ENCODE data around the gene PRELP. TPM values are rescaled to one million over a fixed set of nuclear protein-coding genes. Genes with fewer than 3 reads are reported as not detected.
"Not testable (repeated sequence)": the region's sequence is repeated elsewhere in the genome, so short reads cannot be mapped to it uniquely, and the experiment has no call there.

The PRELP gene
- total and polyA plus RNA-seq, 9 of the 15 experiments (the other 6 are each of a cell fraction or from before 2014, with no cell fraction given) = 0.04 TPM; not detected in 8

DNA sequence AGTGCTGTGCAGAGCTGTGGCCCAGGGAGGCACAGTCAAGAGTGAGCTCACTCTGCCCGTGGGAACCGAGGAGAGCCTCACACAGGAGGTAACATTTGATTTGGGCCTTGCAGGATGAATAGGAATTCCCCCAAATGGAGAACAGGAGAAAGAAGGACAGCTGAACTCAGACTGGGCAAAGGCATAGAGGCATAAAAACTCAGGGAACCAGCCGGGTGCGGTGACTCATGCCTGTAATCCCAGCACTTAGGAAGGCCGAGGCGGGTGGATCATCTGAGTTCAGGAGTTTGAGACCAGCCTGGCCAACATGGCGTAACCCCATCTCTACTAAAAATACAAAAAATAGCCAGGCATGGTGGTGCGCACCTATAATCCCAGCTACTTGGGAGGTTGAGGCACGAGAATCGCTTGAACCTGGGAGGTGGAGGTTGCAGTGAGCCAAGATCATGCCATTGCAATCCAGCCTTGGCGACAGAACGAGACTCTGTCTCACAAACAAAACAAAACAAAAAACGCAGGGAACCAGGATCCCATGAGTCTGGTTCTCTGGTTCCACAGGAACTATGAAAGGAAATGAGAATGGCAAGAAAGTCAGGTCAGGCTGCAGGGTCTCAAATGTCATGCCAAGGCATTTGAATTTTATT lies 8.6 kb upstream of the PRELP start:
- H3K4me2 ChIP-seq (ENCODE audit: insufficient read depth, low read length); H2AFZ ChIP-seq (ENCODE audit: low read depth, low read length); BruUV-seq (replicated peaks); H3K9me1 ChIP-seq (ENCODE audit: control insufficient read depth, insufficient read depth, low read length); H3K79me2 ChIP-seq (ENCODE audit: control insufficient read depth, insufficient read depth, low read length); H3K9ac ChIP-seq (ENCODE audit: insufficient read depth in 1 of 2, low read depth in 2 of 2, low read length in 2 of 2); H3K9me3 ChIP-seq (replicated peaks; ENCODE audit: control insufficient read depth, insufficient read depth, low read depth, low read length); ATAC-seq; intact Hi-C loops (cut with micrococcal nuclease); in situ Hi-C loops (cut with MboI); DNase-seq (ENCODE audit: extremely low read depth in 1 of 4, low spot score in 3 of 4); FAIRE-seq; H3K27ac ChIP-seq (ENCODE audit: extremely low read depth, low read depth, low read length); H3K4me3 ChIP-seq; H3K4me1 ChIP-seq (replicated peaks in 1 of 2; ENCODE audit: control insufficient read depth in 2 of 2, insufficient read depth in 2 of 2, low read length in 2 of 2); CTCF ChIA-PET (ENCODE audit: low intra/inter-chr PET ratio); H3K36me3 ChIP-seq (ENCODE audit: control insufficient read depth, insufficient read depth, low read length): not testable (repeated sequence)
- Histone ChIP-seq H4K20me1 (replicated peaks; ENCODE audit: control insufficient read depth, insufficient read depth, low read length) (peaks cover 13% of the 10 kb centered on the region), H3K27me3 (ENCODE audit: control insufficient read depth in 2 of 2, insufficient read depth in 2 of 2, low read length in 2 of 2) (peaks cover 52 to 76% of the 10 kb centered on the region in 2 experiments)
- 1% methylated on average over 13 of the region's 13 CpGs for WGBS (ENCODE audit: insufficient coverage, low coverage, missing lambda C conversion rate)
- POLR2A ChIA-PET = interaction anchor here (4.7 kb wide), 1 partner anchor 10 kb away, joined by 20 read pairs; the partner anchor contains the start of gene PRELP

DNA sequence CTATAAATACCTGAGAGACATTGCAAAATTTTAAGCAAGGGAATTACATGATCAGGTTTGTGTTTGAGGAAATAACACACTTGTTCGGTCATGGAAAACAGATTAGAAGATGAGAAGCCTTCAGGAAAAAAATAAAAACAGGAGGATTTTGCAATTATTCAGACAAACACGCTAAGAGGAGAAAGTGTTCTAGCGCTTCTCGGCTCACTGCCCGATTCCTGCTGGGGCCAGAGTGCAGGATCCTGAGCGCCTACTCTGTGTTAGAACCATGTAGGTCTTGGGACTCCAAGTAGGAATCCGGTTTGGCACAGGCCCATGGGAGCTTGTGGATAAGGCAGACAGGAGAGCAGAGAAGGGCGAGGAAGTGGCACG lies 8.1 kb upstream of the PRELP start:
- Histone ChIP-seq H3K36me3 (ENCODE audit: control insufficient read depth, insufficient read depth, low read length) (no peaks in the 10 kb centered on the region), H3K9me1 (ENCODE audit: control insufficient read depth, insufficient read depth, low read length) (no peaks in the 10 kb centered on the region), H3K4me3 (no peak overlapping the region), H3K9me3 (replicated peaks; ENCODE audit: control insufficient read depth, insufficient read depth, low read depth, low read length) (no peaks in the 10 kb centered on the region), H4K20me1 (replicated peaks; ENCODE audit: control insufficient read depth, insufficient read depth, low read length) (peaks cover 13% of the 10 kb centered on the region), H3K4me1 (replicated peaks in 1 of 2; ENCODE audit: control insufficient read depth in 2 of 2, insufficient read depth in 2 of 2, low read length in 2 of 2) (no peaks in the 10 kb centered on the region), H3K9ac (ENCODE audit: insufficient read depth in 1 of 2, low read depth in 2 of 2, low read length in 2 of 2) (no peak overlapping the region), H2AFZ (ENCODE audit: low read depth, low read length) (no peak overlapping the region), H3K79me2 (ENCODE audit: control insufficient read depth, insufficient read depth, low read length) (no peaks in the 10 kb centered on the region), H3K27me3 (ENCODE audit: control insufficient read depth in 2 of 2, insufficient read depth in 2 of 2, low read length in 2 of 2) (peaks cover 52 to 81% of the 10 kb centered on the region in 2 experiments), H3K27ac (ENCODE audit: extremely low read depth, low read depth, low read length) (no peak overlapping the region), H3K4me2 (ENCODE audit: insufficient read depth, low read length) (no peak overlapping the region)
- CTCF ChIA-PET (ENCODE audit: low intra/inter-chr PET ratio) = no interaction called here
- under 1% methylated on average over 9 of the region's 9 CpGs for WGBS (ENCODE audit: insufficient coverage, low coverage, missing lambda C conversion rate)
- no peak for ATAC-seq
- BruUV-seq (replicated peaks) = no TSS peak
- in situ Hi-C loops (cut with MboI) = no loop called here
- POLR2A ChIA-PET = no interaction called here
- no peak for FAIRE-seq
- TF ChIP-seq BRF1 (IDR thresholded peaks at IDR 0.05; ENCODE audit: borderline replicate concordance, extremely low read depth, insufficient read length) (no peak), NR1H2 (CRISPR knock-in tag; IDR thresholded peaks at IDR 0.05) (no peak), STAT5B (CRISPR knock-in tag; IDR thresholded peaks at IDR 0.05) (no peak), ZNF780A (CRISPR knock-in tag; IDR thresholded peaks at IDR 0.05) (no peak), FOXK1 (CRISPR knock-in tag; IDR thresholded peaks at IDR 0.05; ENCODE audit: borderline replicate concordance) (no peak), EWSR1 (IDR thresholded peaks at IDR 0.05; ENCODE audit: borderline replicate concordance, low read depth, partially characterized antibody) (no peak)
- TF ChIP-seq, protein P1, sequence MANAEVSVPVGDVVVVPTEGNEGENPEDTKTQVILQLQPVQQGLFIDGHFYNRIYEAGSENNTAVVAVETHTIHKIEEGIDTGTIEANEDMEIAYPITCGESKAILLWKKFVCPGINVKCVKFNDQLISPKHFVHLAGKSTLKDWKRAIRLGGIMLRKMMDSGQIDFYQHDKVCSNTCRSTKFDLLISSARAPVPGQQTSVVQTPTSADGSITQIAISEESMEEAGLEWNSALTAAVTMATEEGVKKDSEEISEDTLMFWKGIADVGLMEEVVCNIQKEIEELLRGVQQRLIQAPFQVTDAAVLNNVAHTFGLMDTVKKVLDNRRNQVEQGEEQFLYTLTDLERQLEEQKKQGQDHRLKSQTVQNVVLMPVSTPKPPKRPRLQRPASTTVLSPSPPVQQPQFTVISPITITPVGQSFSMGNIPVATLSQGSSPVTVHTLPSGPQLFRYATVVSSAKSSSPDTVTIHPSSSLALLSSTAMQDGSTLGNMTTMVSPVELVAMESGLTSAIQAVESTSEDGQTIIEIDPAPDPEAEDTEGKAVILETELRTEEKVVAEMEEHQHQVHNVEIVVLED (CRISPR knock-in tag; IDR thresholded peaks at IDR 0.05) = no peak
- intact Hi-C loops (cut with micrococcal nuclease) = no loop called here
- DNase-seq (ENCODE audit: extremely low read depth in 1 of 4, low spot score in 3 of 4) = no peak
